Prostate gland (tissue), 2 donors: ENCODE results near the gene TPT1.

Experiments
- POLR2A ChIP-seq: fragments of 450-650 bp; IDR thresholded peaks from one replicate; pipeline ENCODE4 v1.6.1; 2016; ENCODE audit warnings: antibody characterized with exemption, mild to moderate bottlenecking
- TF ChIP-seq, protein P1 (sequence below), 4 experiments: fragments of 200-600 bp in 2 of 4; fragments of 450-650 bp in 2 of 4; sonication (generic) in 2 of 4; IDR thresholded peaks; 1 replicate in 3 of 4; 2 replicates in 1 of 4; pipeline ENCODE4 v1.5.1; 2016 to 2019; ENCODE audit warnings: antibody characterized with exemption in 4 of 4, mild to moderate bottlenecking in 2 of 4, moderate library complexity in 2 of 4

DNA sequence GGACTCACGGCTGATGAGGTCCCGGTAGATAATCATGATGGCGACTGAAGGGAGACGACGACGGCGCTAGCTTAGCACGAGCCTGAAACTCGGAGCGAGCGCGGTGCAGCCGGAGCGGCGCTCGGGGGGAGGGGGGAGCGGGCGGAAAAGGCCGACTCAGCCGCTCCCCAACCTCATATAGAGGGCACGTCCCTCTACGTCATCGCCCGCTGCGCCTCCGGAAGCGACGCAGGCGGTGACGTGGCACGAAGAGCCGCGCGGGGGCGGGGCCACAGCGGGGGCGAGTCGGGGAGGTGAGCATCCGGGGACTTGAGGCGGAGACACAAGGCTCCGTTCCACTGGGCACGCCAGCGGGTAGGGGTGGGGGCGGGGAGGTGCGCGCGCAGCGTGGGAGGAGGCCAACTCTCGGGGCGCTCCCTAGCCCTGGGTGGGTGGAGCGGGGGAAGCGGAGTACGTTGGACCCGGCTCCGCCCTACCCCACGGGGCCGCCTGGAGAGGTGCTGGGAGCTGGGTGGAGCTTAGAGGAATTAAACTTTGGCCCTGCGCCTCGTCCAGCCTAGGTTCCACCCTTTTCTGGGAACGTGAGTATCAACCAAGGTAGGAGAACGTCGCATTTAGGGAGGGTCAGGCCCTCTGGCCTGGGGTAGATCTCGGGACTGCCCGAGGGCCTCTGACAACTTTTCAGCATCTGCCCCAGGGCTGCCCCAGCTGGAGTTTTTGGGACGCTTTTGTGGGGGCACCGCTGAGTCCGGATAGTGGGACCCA, at the start of gene TPT1:
- TF ChIP-seq, protein P1, sequence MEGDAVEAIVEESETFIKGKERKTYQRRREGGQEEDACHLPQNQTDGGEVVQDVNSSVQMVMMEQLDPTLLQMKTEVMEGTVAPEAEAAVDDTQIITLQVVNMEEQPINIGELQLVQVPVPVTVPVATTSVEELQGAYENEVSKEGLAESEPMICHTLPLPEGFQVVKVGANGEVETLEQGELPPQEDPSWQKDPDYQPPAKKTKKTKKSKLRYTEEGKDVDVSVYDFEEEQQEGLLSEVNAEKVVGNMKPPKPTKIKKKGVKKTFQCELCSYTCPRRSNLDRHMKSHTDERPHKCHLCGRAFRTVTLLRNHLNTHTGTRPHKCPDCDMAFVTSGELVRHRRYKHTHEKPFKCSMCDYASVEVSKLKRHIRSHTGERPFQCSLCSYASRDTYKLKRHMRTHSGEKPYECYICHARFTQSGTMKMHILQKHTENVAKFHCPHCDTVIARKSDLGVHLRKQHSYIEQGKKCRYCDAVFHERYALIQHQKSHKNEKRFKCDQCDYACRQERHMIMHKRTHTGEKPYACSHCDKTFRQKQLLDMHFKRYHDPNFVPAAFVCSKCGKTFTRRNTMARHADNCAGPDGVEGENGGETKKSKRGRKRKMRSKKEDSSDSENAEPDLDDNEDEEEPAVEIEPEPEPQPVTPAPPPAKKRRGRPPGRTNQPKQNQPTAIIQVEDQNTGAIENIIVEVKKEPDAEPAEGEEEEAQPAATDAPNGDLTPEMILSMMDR (IDR thresholded peaks at IDR 0.05): no peak
- TF ChIP-seq POLR2A: peak; percentile 94
